GM18870 (cell line): ENCODE measurements around the gene TDP2.
"Not testable (repeated sequence)": the region's sequence is repeated elsewhere in the genome, so short reads cannot be mapped to it uniquely, and the experiment has no call there.

ENCODE experiments used
- ATAC-seq: cut with Tn5 transposase; IDR thresholded peaks from one replicate; pipeline ENCODE4 v1.9.1; 2021; ENCODE audit warnings: moderate library complexity; ENCODE audit not compliant: unreplicated experiment

Gene TDP2, protein sequence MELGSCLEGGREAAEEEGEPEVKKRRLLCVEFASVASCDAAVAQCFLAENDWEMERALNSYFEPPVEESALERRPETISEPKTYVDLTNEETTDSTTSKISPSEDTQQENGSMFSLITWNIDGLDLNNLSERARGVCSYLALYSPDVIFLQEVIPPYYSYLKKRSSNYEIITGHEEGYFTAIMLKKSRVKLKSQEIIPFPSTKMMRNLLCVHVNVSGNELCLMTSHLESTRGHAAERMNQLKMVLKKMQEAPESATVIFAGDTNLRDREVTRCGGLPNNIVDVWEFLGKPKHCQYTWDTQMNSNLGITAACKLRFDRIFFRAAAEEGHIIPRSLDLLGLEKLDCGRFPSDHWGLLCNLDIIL

GRCh38 chr6:24666641-24667377, at the start of gene TDP2, which contains the start of gene ACOT13:
TSS of gene TDP2 (minus strand) at chr6:24666899. CDS start at chr6:24666862, 37 bp downstream.
TSS of gene ACOT13 (plus strand) at chr6:24667077. CDS start at chr6:24667264, 187 bp downstream.
- peak; percentile 90 for ATAC-seq

DNA sequence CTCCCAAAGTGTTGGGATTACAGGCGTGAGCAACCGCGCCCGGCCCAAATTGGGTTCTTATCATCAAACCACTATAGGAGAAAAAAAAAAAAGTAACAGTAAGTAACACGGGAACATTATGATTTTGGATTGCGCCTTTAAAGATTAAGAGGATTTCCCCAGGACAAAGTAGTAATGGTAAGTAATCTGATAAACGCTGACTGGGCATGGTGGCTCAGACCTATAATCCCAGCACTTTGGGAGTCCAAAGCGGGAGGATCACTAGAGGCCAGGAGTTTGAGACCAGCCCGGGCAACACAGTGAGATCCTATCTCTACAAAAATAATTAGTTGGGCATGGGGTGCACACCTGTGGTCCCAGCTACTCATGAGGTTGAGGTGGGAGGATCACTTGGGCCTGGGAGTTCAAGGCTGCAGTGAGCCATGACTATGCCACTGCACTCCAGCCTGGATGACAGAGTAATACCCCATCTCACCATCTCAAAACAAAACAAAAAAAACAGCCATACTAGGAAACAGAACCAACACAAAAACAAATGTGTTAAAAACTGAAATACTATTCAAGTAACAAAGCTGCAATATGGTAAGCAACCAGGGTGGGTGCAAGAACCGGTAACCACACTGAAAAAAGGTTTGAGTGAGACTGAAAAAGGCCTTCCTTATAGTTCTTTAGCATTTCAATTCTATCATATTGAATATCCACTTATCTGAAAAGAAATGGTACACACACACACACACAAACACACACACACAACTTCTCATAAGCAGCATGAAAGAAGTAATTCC, 44.0 kb upstream of the TDP2 start:
- ATAC-seq: no peak

DNA sequence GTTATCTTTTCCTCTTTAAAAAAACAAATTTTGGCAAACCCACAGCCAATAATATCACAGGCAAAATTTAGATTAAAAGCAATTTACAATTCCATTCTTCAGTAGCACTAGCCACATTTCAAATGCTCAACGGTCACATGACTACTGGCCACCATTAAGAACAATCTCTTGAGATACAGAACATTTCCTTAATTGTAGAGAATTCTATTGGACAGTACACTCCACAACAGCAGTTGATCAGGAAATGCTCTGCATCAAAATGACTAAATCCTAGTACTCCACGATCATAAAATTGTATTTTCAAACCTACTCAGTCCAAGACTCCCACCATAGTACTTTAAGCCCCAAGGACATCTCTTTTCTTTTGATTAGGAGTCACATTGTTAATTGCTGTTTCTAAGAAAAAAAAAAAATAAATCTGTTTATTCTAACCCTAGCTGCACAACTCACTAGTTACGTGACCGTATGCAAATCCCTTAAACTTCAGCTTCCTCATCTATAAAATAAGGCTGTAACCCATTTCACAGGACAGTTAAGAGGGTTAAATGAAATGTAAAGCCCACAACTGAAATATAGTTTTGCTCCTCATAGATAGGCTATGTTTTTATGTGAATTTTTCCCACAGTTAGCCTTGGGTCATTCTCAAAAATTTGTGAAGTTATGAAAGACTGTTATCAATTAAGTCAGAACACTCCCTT, 42.5 kb upstream of the TDP2 start:
- ATAC-seq: no peak

GRCh38 chr6:24708612-24709011, 41.9 kb upstream of the TDP2 start:
- no peak for ATAC-seq

- no peak for ATAC-seq
These were observed 37.8 kb upstream of the TDP2 start for GRCh38 chr6:24704468-24704867.

DNA sequence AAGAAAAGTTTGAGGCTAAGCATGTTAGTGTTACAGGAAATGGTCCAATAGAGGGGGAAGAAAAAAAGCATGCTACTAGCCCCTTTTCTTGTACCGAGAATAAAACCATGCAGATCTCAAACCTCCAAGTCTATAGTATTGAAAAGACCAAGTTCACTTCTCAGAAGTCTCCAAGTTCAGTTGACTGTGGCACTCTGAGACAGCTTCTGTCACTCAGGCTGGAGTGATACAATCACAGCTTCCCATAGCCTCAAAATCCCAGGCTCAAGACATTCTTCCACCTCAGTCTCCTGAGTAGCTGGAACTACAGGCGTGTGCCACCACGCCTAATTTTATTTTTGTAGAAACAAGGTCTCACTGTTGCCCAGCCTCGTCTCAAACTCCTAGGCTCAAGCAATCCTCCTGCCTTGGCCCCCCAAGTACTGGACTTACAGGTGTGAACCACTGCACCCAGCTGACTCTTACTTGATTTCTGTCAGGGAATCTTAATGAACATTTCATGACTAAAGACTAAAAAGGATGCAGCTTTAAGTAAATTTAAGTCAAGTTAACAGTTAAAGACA, 36.1 kb upstream of the TDP2 start:
- no peak for ATAC-seq

DNA sequence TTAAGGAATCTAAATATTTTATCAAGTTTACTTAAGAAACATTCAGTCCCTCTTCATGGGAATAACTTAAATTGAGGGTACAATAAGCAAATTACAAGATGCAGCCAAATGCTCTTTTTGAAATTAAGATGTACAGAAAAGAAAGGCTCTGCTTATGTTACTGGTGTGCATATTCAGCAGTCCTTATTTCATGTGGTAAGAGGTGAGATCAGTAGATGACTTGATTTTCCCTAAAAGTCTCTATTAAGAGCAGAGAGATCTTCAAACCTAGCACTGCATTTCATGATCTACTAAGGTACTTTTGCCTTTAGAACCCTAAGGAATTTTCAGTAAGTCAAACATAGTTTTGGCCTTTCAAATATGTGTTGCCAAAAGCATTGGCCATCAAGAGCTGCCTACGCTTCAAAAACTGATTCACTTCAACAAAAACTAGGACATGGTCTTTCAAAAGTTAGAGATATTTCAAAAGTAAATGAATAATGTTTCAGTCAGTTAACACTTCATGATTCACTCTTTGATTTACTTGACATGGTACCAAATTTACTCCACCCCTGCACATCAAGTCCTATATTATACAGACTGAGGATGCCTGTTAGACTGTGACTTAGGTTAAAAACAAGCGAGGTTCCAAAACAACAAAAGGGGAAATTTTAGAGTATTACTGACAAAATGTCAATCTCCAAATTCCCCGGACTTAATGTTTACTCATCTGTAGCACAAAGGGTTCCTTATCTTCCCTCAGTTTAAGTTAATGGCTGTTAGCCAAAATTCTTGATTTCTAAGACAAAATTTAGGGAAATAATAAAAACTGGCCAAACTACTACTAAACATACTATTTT, 33.0 kb upstream of the TDP2 start:
- ATAC-seq: no peak

- no peak for ATAC-seq
These were observed 29.4 kb upstream of the TDP2 start for GRCh38 chr6:24696097-24696496.

DNA sequence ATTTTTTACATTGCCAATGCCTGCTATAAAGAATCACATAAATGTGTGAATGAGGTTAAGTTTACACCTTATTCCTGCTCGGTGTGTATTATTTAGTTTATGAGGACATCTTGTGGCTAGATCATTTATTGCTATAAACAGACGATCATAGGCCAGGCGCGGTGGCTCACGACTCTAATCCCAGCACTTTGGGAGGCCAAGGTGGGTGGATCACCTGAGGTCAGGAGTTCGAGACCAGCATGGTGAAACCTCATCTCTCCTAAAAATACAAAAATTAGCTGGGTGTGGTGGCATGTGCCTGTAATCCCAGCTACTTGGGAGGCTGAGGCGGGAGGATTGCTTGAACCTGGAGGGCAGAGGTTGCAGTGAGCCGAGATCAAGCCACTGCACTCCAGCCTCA, 28.9 kb upstream of the TDP2 start:
- not testable (repeated sequence) for ATAC-seq

DNA sequence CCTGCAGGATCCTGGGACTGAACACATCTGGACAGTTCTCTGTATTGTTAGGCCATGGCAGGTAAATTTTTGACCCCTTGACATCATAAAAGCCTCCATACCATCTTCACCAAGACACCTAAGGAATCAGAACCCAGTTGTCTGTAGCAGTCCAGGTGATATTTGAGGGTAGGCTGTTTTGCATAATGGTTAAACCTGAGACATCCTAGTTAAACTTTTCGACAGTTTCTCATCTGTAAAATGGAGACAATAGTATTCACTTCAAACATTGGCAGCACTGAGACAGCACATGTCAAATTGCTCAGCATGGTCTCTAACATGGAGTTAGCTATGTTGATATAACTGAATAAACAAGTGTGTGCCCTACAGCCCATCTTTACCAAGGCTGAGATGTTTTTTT, 27.5 kb upstream of the TDP2 start:
- ATAC-seq: no peak

GRCh38 chr6:24692848-24693592, 26.3 kb upstream of the TDP2 start:
- no peak for ATAC-seq

- no peak for ATAC-seq
These were observed 25.7 kb upstream of the TDP2 start for GRCh38 chr6:24692415-24692814.

DNA sequence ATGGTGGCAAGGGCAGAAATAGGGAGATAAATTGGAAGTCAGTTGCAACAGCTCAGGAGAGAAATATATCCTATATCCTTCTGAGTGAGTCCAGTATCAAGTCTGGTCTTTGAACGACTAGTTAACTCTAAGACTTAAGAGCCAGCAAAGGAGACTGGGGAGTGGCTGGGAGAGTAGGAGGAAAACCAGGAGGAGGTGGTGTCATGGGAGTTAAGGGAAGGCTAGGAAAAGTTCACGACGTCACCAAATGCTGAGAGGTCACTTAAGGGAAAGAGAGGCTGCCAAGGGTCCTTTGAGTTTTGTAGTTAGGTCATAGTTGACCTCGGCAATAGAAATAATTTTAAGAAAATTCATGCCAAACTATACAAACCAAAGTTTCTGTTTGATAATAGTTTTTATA, 25.3 kb upstream of the TDP2 start:
- ATAC-seq: no peak

GRCh38 chr6:24691550-24691949, 24.9 kb upstream of the TDP2 start:
- no peak for ATAC-seq

DNA sequence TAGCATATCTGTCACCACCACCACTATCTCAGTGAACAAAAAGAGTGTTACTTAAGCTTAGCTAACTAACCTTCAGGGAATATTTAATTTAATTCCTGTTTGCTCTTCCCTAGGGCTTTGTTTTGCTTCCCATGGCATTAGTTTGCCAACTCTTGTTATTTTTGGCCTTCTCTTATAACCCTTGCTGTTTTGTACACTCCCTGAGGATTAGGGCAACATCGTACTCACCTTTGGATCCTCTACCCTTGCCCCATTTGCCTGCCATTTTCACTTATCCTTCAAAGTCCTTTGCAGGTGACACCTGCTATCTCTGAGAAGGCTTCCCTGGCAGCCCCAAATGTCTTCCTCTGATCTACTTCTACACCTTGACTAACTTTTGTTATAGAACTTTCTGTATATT, 23.9 kb upstream of the TDP2 start:
- no peak for ATAC-seq

GRCh38 chr6:24689964-24690363, 23.3 kb upstream of the TDP2 start:
- ATAC-seq: no peak

DNA sequence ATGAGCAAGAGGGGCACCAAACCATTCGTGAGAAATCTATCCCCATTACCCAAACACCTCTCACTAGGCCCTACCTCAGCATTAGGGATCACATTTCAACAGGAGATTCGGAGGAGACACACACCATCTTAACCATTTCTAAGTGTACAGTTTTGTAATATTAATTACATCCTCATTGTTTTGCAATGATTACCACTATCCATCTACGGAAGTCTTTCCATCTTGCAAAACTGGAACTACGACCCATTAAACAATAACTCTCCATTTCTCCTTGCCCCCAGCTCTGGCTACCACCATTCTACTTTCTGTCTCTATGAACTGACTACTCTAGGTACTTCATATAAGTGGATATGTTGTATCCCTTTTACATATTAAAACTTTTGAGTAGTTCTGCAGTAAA, 20.2 kb upstream of the TDP2 start:
- ATAC-seq: no peak

DNA sequence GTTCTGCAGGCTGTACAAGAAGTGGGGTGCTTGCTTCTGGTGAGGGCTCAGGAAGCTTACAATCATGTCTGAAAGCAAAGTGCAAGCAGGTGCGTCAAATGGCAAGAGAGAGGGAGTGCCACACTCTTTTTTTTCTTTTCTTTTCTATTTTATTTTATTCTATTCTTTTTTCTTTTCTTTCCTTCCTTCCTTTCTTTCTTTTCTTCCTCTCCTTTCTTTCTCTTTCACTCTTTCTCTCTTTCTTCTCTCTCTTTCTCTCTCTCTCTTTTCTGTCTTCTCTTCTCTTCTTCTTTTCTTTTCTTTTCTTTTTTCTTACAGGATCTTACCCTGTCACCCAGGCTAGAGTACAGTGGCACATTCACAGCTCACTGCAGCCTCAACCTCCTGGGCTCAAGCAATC, 19.7 kb upstream of the TDP2 start:
- ATAC-seq: no peak
